ENCODE measurements around the gene NRBP1. TPM values are rescaled to one million over a fixed set of nuclear protein-coding genes. Genes with fewer than 3 reads are reported as not detected.

Gene NRBP1
- total and polyA plus RNA-seq, 9 of the 15 experiments (the other 6 are each of a cell fraction or from before 2014, with no cell fraction given), result 2.9 to 84.5 (median 36.9) TPM

GRCh38 chr2:27489498-27490397 lies 61.3 kb downstream of the NRBP1 start, which contains the start of gene IFT172 (continued):
- TF ChIP-seq E2F8 (IDR thresholded peaks at IDR 0.05; ENCODE audit: low read depth, partially characterized antibody) (peak; percentile 46), ZNF57 (CRISPR knock-in tag; IDR thresholded peaks at IDR 0.05) (no peak), NR2C1 (IDR thresholded peaks at IDR 0.05) (peak; percentile 72), NR2C1 (tag; IDR thresholded peaks at IDR 0.05) (peak; percentile 80), CXXC5 (CRISPR knock-in tag; IDR thresholded peaks at IDR 0.05) (peak; percentile 98), TEAD2 (tag; IDR thresholded peaks at IDR 0.05) (no peak), FOXK1 (CRISPR knock-in tag; IDR thresholded peaks at IDR 0.05; ENCODE audit: borderline replicate concordance) (peak; percentile 97; the same call in 1 of the 2 replicates), MTA2 (IDR thresholded peaks at IDR 0.05; ENCODE audit: low read depth) (no peak), HMBOX1 (IDR thresholded peaks at IDR 0.05) (no peak; the same call in 1 of the 2 replicates), NR2F6 (CRISPR knock-in tag; IDR thresholded peaks at IDR 0.05) (no peak), SOX6 (IDR thresholded peaks at IDR 0.05) (no peak; the same call in 1 of the 2 replicates), ZNF24 (IDR thresholded peaks at IDR 0.05) (peak; percentile 69; the same call in 1 of the 2 replicates), TRIM24 (IDR thresholded peaks at IDR 0.05) (no peak), ZNF324 (CRISPR knock-in tag; IDR thresholded peaks at IDR 0.05) (no peak), HNRNPH1 (optimal IDR thresholded peaks at IDR 0.05; ENCODE audit: low read depth, low read length) (no peak), ZNF133 (CRISPR knock-in tag; IDR thresholded peaks at IDR 0.05) (no peak), NCOA6 (IDR thresholded peaks at IDR 0.05) (no peak; the same call in 1 of the 2 replicates), RBBP5 (IDR thresholded peaks at IDR 0.05; ENCODE audit: borderline replicate concordance, insufficient read depth, low read length, poor library complexity, severe bottlenecking) (peak; percentile 77), RERE (CRISPR knock-in tag; IDR thresholded peaks at IDR 0.05; ENCODE audit: borderline replicate concordance) (no peak), FOXJ3 (CRISPR knock-in tag; IDR thresholded peaks at IDR 0.05) (no peak), PML (IDR thresholded peaks at IDR 0.05; ENCODE audit: low read length) (no peak; the same call in 1 of the 2 replicates)

Data from K562 (cell line).